Psoas muscle (tissue), 8 donors: ENCODE data around the gene NUDC. TPM values are rescaled to one million over a fixed set of nuclear protein-coding genes. Genes with fewer than 3 reads are reported as not detected.

Experiments used
- ATAC-seq, 4 donors: fragments of 200-7000 bp; cut with Tn5 transposase; one replicate each; pipeline ENCODE4 v1.9.1; 2020; ENCODE audit warnings: moderate library complexity in 3 of 4, mild to moderate bottlenecking in 2 of 4
- DNase-seq, 2 donors: peaks; one replicate each; pipeline ENCODE4 v3.0.0-alpha.2; 2020
- H3K27ac ChIP-seq: fragments of 200-600 bp; one replicate; pipeline ENCODE4 v1.8.0; 2022
- H3K27me3 ChIP-seq, 3 donors: fragments of 200-600 bp in 1 of 3; one replicate each; pipeline versions ENCODE4 v1.6.1 to v1.8.0; 2013 to 2022; ENCODE audit warnings: low read length in 2 of 3, mild to moderate bottlenecking in 2 of 3, moderate library complexity in 1 of 3; ENCODE audit not compliant: insufficient read depth in 3 of 3
- H3K36me3 ChIP-seq, 2 donors: fragments of 200-600 bp in 1 of 2; one replicate each; pipeline versions ENCODE4 v1.6.1 to v1.8.0; 2013 to 2022; ENCODE audit warnings: low read depth in 1 of 2, mild to moderate bottlenecking in 1 of 2, moderate library complexity in 1 of 2; ENCODE audit not compliant: insufficient read depth in 1 of 2
- H3K4me1 ChIP-seq: fragments of 200-600 bp; one replicate; pipeline ENCODE4 v1.8.0; 2022
- H3K4me3 ChIP-seq: fragments of 200-600 bp; one replicate; pipeline ENCODE4 v1.8.0; 2022; ENCODE audit warnings: mild to moderate bottlenecking
- H3K9me3 ChIP-seq: fragments of 200-600 bp; one replicate; pipeline ENCODE4 v1.8.0; 2022
- CTCF ChIP-seq: fragments of 200-600 bp; IDR thresholded peaks from one replicate; pipeline ENCODE4 v1.8.0; 2022; ENCODE audit warnings: antibody characterized with exemption
- WGBS, 3 donors: extraction: QIAGEN DNeasy Blood & Tissue Kit; methylation state at CpG; one replicate each; pipeline versions ENCODE4 v1.1.6 to v1.1.7; 2013; 5-methylcytosine and 5-hydroxymethylcytosine counted together
- intact Hi-C, 2 donors: fragments of 100-400 bp; cut with DNase I; formaldehyde crosslinking; loops; one replicate each; pipeline versions ENCODE4 v1.11.0 to v1.14.2; 2022
- polyA plus RNA-seq, 3 donors: library from polyadenylated mRNA; stranded (reverse); fragments of 200-250 nt; gene quantifications; one replicate each; pipeline ENCODE4 v1.2.3, GENCODE V29; 2013
- total RNA-seq, 4 donors: library from RNA; stranded (reverse); fragmentation: NEBNext Ultra II Directional in 2 of 4; extraction: Animal tissue kit (Norgen Biotek cat#: 25700) in 2 of 4; gene quantifications; one replicate each; pipeline versions ENCODE4 v1.2.1 to v1.2.4, GENCODE V29; 2021 to 2023
- donor health status: healthy with polysubstance abuse.
- donor health status: DM: no; HTN: no; CAD: no; lungs with moderate emphysema.
- donor health status: Bipolar disorder and iron deficiency.
- donor health status: healthy.
- donor health status: DM: yes; HTN: yes; CAD: no.
- donor health status: DM: no; HTN: no; CAD: no.
- donor health status: DM: no; HTN: no; CAD: no.
- donor health status: DM: yes; HTN: yes; CAD: no.

The NUDC gene
- total and polyA plus RNA-seq, 7 donors, result 55.7 to 105 (median 65.5) TPM

GRCh38 chr1:26923711-26924110, 2.2 kb downstream of the NUDC start:
- 94 to 96% (median 94%) methylated on average over 3 of the region's 3 CpGs for WGBS, 3 donors
- ATAC-seq (no peak), DNase-seq (no peak)
- no peaks in the 10 kb centered on the region for H3K27me3 ChIP-seq
- no peak overlapping the region for H3K4me3 ChIP-seq
- H3K4me1 ChIP-seq, result peaks cover 17% of the 10 kb centered on the region
- H3K36me3 ChIP-seq, result peaks cover 10 to 58% of the 10 kb centered on the region in 2 donors
- intact Hi-C loops, result no loop called here
- H3K27ac ChIP-seq, result no peak overlapping the region
- no peaks in the 10 kb centered on the region for H3K9me3 ChIP-seq
- no peak for TF ChIP-seq CTCF

- Histone ChIP-seq H3K9me3 (no peaks in the 10 kb centered on the region), H3K4me3 (no peak overlapping the region), H3K36me3 (peaks cover 3 to 81% of the 10 kb centered on the region in 2 donors), H3K4me1 (no peaks in the 10 kb centered on the region), H3K27me3 (no peaks in the 10 kb centered on the region), H3K27ac (no peak overlapping the region)
- no peak for TF ChIP-seq CTCF
- 80 to 86% (median 84%) methylated on average over 3 of the region's 3 CpGs for WGBS, 3 donors
- DNase-seq (no peak), ATAC-seq (no peak)
- intact Hi-C loops, result no loop called here
Observed at GRCh38 chr1:26932531-26932930, 11.0 kb downstream of the NUDC start.

- Histone ChIP-seq H3K27ac (no peak overlapping the region), H3K9me3 (no peaks in the 10 kb centered on the region), H3K27me3 (no peaks in the 10 kb centered on the region), H3K4me1 (no peaks in the 10 kb centered on the region), H3K36me3 (peaks cover 0 to 61% of the 10 kb centered on the region in 2 donors), H3K4me3 (no peak overlapping the region)
- DNase-seq, result no peak
- ATAC-seq, result no peak
- 78 to 85% (median 81%) methylated on average over 6 of the region's 6 CpGs for WGBS, 3 donors
- no peak for TF ChIP-seq CTCF
- intact Hi-C loops, result no loop called here
Observed at GRCh38 chr1:26936823-26937222, 15.3 kb downstream of the NUDC start.

- DNase-seq (no peak), ATAC-seq (peak in 1 of 4 donors; percentile 30)
- H3K27ac ChIP-seq, result no peak overlapping the region
- WGBS, 3 donors, result 76 to 91% (median 90%) methylated on average over 4 of the region's 4 CpGs
- no peaks in the 10 kb centered on the region for H3K27me3 ChIP-seq
- no peaks in the 10 kb centered on the region for H3K4me1 ChIP-seq
- no peak for TF ChIP-seq CTCF
- H3K36me3 ChIP-seq, result peaks cover 5 to 62% of the 10 kb centered on the region in 2 donors
- intact Hi-C loops, result no loop called here
- H3K4me3 ChIP-seq, result no peak overlapping the region
- no peaks in the 10 kb centered on the region for H3K9me3 ChIP-seq
Observed at GRCh38 chr1:26938004-26938658, 16.6 kb downstream of the NUDC start.

- Histone ChIP-seq H3K9me3 (no peaks in the 10 kb centered on the region), H3K4me3 (no peak overlapping the region), H3K27ac (no peak overlapping the region), H3K36me3 (peaks cover 10 to 62% of the 10 kb centered on the region in 2 donors), H3K27me3 (no peaks in the 10 kb centered on the region), H3K4me1 (no peaks in the 10 kb centered on the region)
- ATAC-seq (no peak), DNase-seq (no peak)
- 89 to 92% (median 89%) methylated on average over 2 of the region's 2 CpGs for WGBS, 3 donors
- intact Hi-C loops, result no loop called here
- TF ChIP-seq CTCF, result no peak
Observed at GRCh38 chr1:26938659-26939025, 17.1 kb downstream of the NUDC start.
